Natural killer cell (primary cell): ENCODE measurements around the gene PTRH1. TPM values are rescaled to one million over a fixed set of nuclear protein-coding genes. Genes with fewer than 3 reads are reported as not detected.
A peak's percentile ranks its signal among the peaks of the same experiment; 100 is the strongest.

ENCODE experiments used
- ATAC-seq, 3 donors: fragments of 150-1000 bp in 2 of 3; fragments of 200-7000 bp in 1 of 3; cut with Tn5 transposase; 1 replicate in 1 of 3; 2 replicates in 2 of 3; pipeline ENCODE4 v1.10.0; 2021; ENCODE audit warnings: mild to moderate bottlenecking in 2 of 3, moderate library complexity in 2 of 3
- DNase-seq, 2 donors: peaks; one replicate each; pipeline versions ENCODE4 v3.0.0 to v3.0.0-alpha.2; 2013 to 2021; ENCODE audit warnings: mixed read lengths in 1 of 2
- H3K27ac ChIP-seq: one replicate; pipeline ENCODE4 v1.5.1; 2013; ENCODE audit warnings: mild to moderate bottlenecking, low read length
- H3K27me3 ChIP-seq: one replicate; pipeline ENCODE4 v1.6.1; 2013; ENCODE audit warnings: low read length; ENCODE audit not compliant: control insufficient read depth, insufficient read depth
- H3K36me3 ChIP-seq: one replicate; pipeline ENCODE4 v1.6.1; 2013; ENCODE audit warnings: low read length; ENCODE audit not compliant: control insufficient read depth, insufficient read depth
- H3K4me1 ChIP-seq: one replicate; pipeline ENCODE4 v1.6.1; 2013; ENCODE audit warnings: low read length; ENCODE audit not compliant: control insufficient read depth, insufficient read depth
- H3K4me3 ChIP-seq: one replicate; pipeline ENCODE4 v1.5.1; 2013; ENCODE audit warnings: low read length
- H3K9me3 ChIP-seq: one replicate; pipeline ENCODE4 v1.6.1; 2013; ENCODE audit warnings: low read length; ENCODE audit not compliant: control insufficient read depth, insufficient read depth
- H3K27ac Mint-ChIP-seq, 2 donors: one replicate each; pipeline ENCODE4 v1.8.0; 2022; ENCODE audit warnings: mild to moderate bottlenecking in 2 of 2, mixed read lengths in 2 of 2, moderate library complexity in 1 of 2
- H3K27me3 Mint-ChIP-seq, 2 donors: one replicate each; pipeline ENCODE4 v1.8.0; 2022; ENCODE audit warnings: low read depth in 2 of 2, mixed read lengths in 2 of 2
- H3K36me3 Mint-ChIP-seq: one replicate; pipeline ENCODE4 v1.8.0; 2022; ENCODE audit warnings: mixed read lengths
- H3K4me1 Mint-ChIP-seq, 2 donors: one replicate each; pipeline ENCODE4 v1.8.0; 2022; ENCODE audit warnings: mixed read lengths in 2 of 2
- H3K4me3 Mint-ChIP-seq: one replicate; pipeline ENCODE4 v1.8.0; 2022; ENCODE audit warnings: mild to moderate bottlenecking, moderate library complexity, mixed read lengths
- H3K9me3 Mint-ChIP-seq, 2 donors: one replicate each; pipeline ENCODE4 v1.8.0; 2022; ENCODE audit warnings: mixed read lengths in 2 of 2
- CTCF ChIP-seq: fragments of 200-600 bp; IDR thresholded peaks from one replicate; pipeline ENCODE4 v1.8.0; 2022; ENCODE audit warnings: antibody characterized with exemption
- WGBS: methylation state at CpG from one replicate; pipeline ENCODE4 v1.1.7; 2013; ENCODE audit warnings: missing lambda C conversion rate; ENCODE audit not compliant: insufficient coverage; 5-methylcytosine and 5-hydroxymethylcytosine counted together
- intact Hi-C: fragments of 100-400 bp; cut with micrococcal nuclease; formaldehyde crosslinking; loops from one replicate; pipeline ENCODE4 v1.14.2; 2022
- total RNA-seq, 4 donors: library from RNA; stranded (reverse); fragments of 120-200 nt in 1 of 4; gene quantifications; one replicate each; pipeline versions ENCODE4 v1.2.3 to v1.2.4, GENCODE V29; 2013 to 2022

PTRH1 gene
- total RNA-seq, 3 donors from 2014 or later (not counting 1 experiment from before 2014, with no cell fraction given): 6.9 to 11.5 (median 11.0) TPM

- Histone ChIP-seq H3K4me1 (peaks cover 22% of the 10 kb centered on the region), H3K36me3 (peaks cover 24% of the 10 kb centered on the region), H3K27ac (peak overlapping the region; percentile 87), H3K9me3 (no peaks in the 10 kb centered on the region), H3K4me3 (peak overlapping the region; percentile 50), H3K27me3 (no peaks in the 10 kb centered on the region)
- 67% methylated on average over 22 of the region's 22 CpGs for WGBS
- Mint-ChIP-seq H3K4me1 (peaks cover 5 to 24% of the 10 kb centered on the region in 2 donors), H3K27ac (peak overlapping the region; percentile 93 to 96), H3K4me3 (peak overlapping the region; percentile 79), H3K36me3 (peaks cover 8% of the 10 kb centered on the region), H3K27me3 (no peaks in the 10 kb centered on the region), H3K9me3 (no peaks in the 10 kb centered on the region)
- intact Hi-C loops: loop anchor here (1.0 to 10.0 kb wide), 6 partner anchors 35 to 230 kb away; partner anchors contain the start of gene STXBP1
- TF ChIP-seq CTCF: no peak
- ATAC-seq (no peak), DNase-seq (peak in 1 of 2 donors; percentile 34)
These were observed 18.8 kb upstream of the PTRH1 start for GRCh38 chr9:127734247-127734746.

GRCh38 chr9:127733614-127734013 lies 18.2 kb upstream of the PTRH1 start:
- no peak for ATAC-seq
- no peak for DNase-seq
- no peak overlapping the region for H3K27ac ChIP-seq
- peaks cover 5 to 24% of the 10 kb centered on the region in 2 donors for H3K4me1 Mint-ChIP-seq
- H3K36me3 ChIP-seq: peaks cover 22% of the 10 kb centered on the region
- peak overlapping the region; percentile 49 for H3K4me3 Mint-ChIP-seq
- no peak for TF ChIP-seq CTCF
- H3K27me3 ChIP-seq: no peaks in the 10 kb centered on the region
- 82% methylated on average over 2 of the region's 2 CpGs for WGBS
- peaks cover 22% of the 10 kb centered on the region for H3K4me1 ChIP-seq
- no peak overlapping the region for H3K4me3 ChIP-seq
- H3K27ac Mint-ChIP-seq: peak overlapping the region; percentile 93 to 96
- H3K36me3 Mint-ChIP-seq: peaks cover 8% of the 10 kb centered on the region
- H3K9me3 Mint-ChIP-seq: no peaks in the 10 kb centered on the region
- intact Hi-C loops: loop anchor here (1.0 to 10.0 kb wide), 6 partner anchors 35 to 229 kb away; partner anchors contain the start of gene STXBP1
- H3K27me3 Mint-ChIP-seq: no peaks in the 10 kb centered on the region
- no peaks in the 10 kb centered on the region for H3K9me3 ChIP-seq

DNA sequence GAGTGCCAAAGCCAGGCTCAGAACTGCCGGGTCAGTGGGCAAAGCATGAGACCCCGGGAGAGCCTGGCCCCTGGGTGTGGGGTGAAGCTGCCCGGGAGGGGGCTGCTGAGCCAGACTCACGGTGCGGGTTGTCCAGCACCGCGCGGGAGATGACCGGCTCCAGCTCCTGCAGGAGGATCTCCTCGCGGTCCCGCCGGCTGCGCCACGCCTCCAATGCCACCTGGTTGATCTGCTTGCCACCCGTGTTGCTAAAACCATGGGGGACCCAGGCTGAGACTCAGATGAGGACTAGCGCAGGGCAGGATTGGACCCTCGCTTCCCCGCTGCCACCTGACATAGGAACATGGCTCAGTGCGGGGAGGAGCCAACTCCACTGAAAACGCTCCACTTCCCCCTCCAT lies 17.0 kb upstream of the PTRH1 start:
- intact Hi-C loops: loop anchor here (10.0 kb wide), 1 partner anchor 118 kb away; the partner anchor contains the start of gene STXBP1
- peaks cover 13% of the 10 kb centered on the region for H3K36me3 ChIP-seq
- Mint-ChIP-seq H3K4me3 (no peak overlapping the region), H3K27me3 (no peaks in the 10 kb centered on the region), H3K36me3 (no peaks in the 10 kb centered on the region), H3K4me1 (peaks cover 5 to 24% of the 10 kb centered on the region in 2 donors), H3K27ac (no peak overlapping the region), H3K9me3 (no peaks in the 10 kb centered on the region)
- no peaks in the 10 kb centered on the region for H3K9me3 ChIP-seq
- no peak for ATAC-seq
- H3K4me1 ChIP-seq: peaks cover 22% of the 10 kb centered on the region
- DNase-seq: no peak
- H3K27ac ChIP-seq: no peak overlapping the region
- WGBS: 97% methylated on average over 21 of the region's 21 CpGs
- TF ChIP-seq CTCF: no peak
- no peak overlapping the region for H3K4me3 ChIP-seq
- H3K27me3 ChIP-seq: no peaks in the 10 kb centered on the region

GRCh38 chr9:127731938-127732337 lies 16.5 kb upstream of the PTRH1 start:
- Histone ChIP-seq H3K4me3 (no peak overlapping the region), H3K9me3 (no peaks in the 10 kb centered on the region), H3K27me3 (no peaks in the 10 kb centered on the region), H3K36me3 (peaks cover 13% of the 10 kb centered on the region), H3K27ac (no peak overlapping the region), H3K4me1 (peaks cover 22% of the 10 kb centered on the region)
- intact Hi-C loops: loop anchor here (10.0 kb wide), 1 partner anchor 117 kb away; the partner anchor contains the start of gene STXBP1
- Mint-ChIP-seq H3K9me3 (no peaks in the 10 kb centered on the region), H3K4me1 (peaks cover 5 to 24% of the 10 kb centered on the region in 2 donors), H3K4me3 (no peak overlapping the region), H3K27me3 (no peaks in the 10 kb centered on the region), H3K27ac (no peak overlapping the region), H3K36me3 (no peaks in the 10 kb centered on the region)
- 93% methylated on average over 16 of the region's 16 CpGs for WGBS
- TF ChIP-seq CTCF: no peak
- ATAC-seq (no peak), DNase-seq (no peak)
